Activated B cell treated with CpG ODN at 0.5 μM for 24 hours (primary cell): ENCODE measurements around the gene MB21D2. TPM values are rescaled to one million over a fixed set of nuclear protein-coding genes. Genes with fewer than 3 reads are reported as not detected.

Experiments used
- ATAC-seq: fragments of 200-7000 bp; cut with Tn5 transposase; one replicate; pipeline ENCODE4 v1.10.0; 2021; ENCODE audit warnings: low read depth, mild to moderate bottlenecking, moderate library complexity
- CTCF ChIA-PET: fragments of 350-600 bp; sonication (Branson Sonifier 250); formaldehyde crosslinking; loops from one replicate; lab custom pipeline; 2021; ENCODE audit warnings: antibody characterized with exemption; lab: Charles Lee
- POLR2A ChIA-PET: fragments of 350-600 bp; sonication (Branson Sonifier 250); formaldehyde crosslinking; loops from one replicate; lab custom pipeline; 2021; ENCODE audit warnings: antibody characterized with exemption; lab: Charles Lee
- DNase-seq: peaks from one replicate; pipeline ENCODE4 v3.0.0; 2022
- H3K27ac Mint-ChIP-seq: one replicate; pipeline ENCODE4 v1.8.0; 2020; ENCODE audit warnings: mixed read lengths
- H3K27me3 Mint-ChIP-seq: one replicate; pipeline ENCODE4 v1.8.0; 2021; ENCODE audit warnings: mixed read lengths
- H3K36me3 Mint-ChIP-seq: one replicate; pipeline ENCODE4 v1.8.0; 2021; ENCODE audit warnings: low read depth, mixed read lengths
- H3K4me1 Mint-ChIP-seq: one replicate; pipeline ENCODE4 v1.8.0; 2021; ENCODE audit warnings: mixed read lengths
- H3K4me3 Mint-ChIP-seq: one replicate; pipeline ENCODE4 v1.8.0; 2020; ENCODE audit warnings: mild to moderate bottlenecking, mixed read lengths
- H3K9me3 Mint-ChIP-seq: one replicate; pipeline ENCODE4 v1.8.0; 2020; ENCODE audit warnings: mixed read lengths
- CTCF ChIP-seq: fragments of 200-600 bp; IDR thresholded peaks from one replicate; pipeline ENCODE4 v1.8.0; 2022; ENCODE audit warnings: antibody characterized with exemption, mild to moderate bottlenecking
- intact Hi-C: fragments of 100-400 bp; cut with micrococcal nuclease; formaldehyde crosslinking; loops from one replicate; pipeline ENCODE4 v1.15.1; 2024
- total RNA-seq: library from RNA; stranded (reverse); gene quantifications from 2 replicates; pipeline ENCODE4 v1.2.3, GENCODE V29; 2022

The MB21D2 gene
- total RNA-seq, 1 donor from 2014 or later: 0.09 TPM

GRCh38 chr3:192848371-192849233, 69.1 kb downstream of the MB21D2 start:
- Mint-ChIP-seq H3K9me3 (no peaks in the 10 kb centered on the region), H3K27me3 (peaks cover 10% of the 10 kb centered on the region), H3K4me1 (peaks cover 6% of the 10 kb centered on the region), H3K4me3 (no peak overlapping the region), H3K27ac (no peak overlapping the region), H3K36me3 (no peaks in the 10 kb centered on the region)
- TF ChIP-seq CTCF: no peak
- no peak for DNase-seq
- POLR2A ChIA-PET: no interaction called here
- ATAC-seq: no peak
- CTCF ChIA-PET: no interaction called here
- intact Hi-C loops: no loop called here

GRCh38 chr3:192847941-192848340, 69.7 kb downstream of the MB21D2 start:
- Mint-ChIP-seq H3K4me1 (peaks cover 6% of the 10 kb centered on the region), H3K36me3 (no peaks in the 10 kb centered on the region), H3K27me3 (peaks cover 8% of the 10 kb centered on the region), H3K4me3 (no peak overlapping the region), H3K27ac (no peak overlapping the region), H3K9me3 (no peaks in the 10 kb centered on the region)
- CTCF ChIA-PET: no interaction called here
- no peak for ATAC-seq
- no peak for DNase-seq
- POLR2A ChIA-PET: no interaction called here
- no peak for TF ChIP-seq CTCF
- intact Hi-C loops: no loop called here

- no peak overlapping the region for H3K27ac Mint-ChIP-seq
- DNase-seq (no peak), ATAC-seq (no peak)
- peaks cover 6% of the 10 kb centered on the region for H3K27me3 Mint-ChIP-seq
- peaks cover 2% of the 10 kb centered on the region for H3K4me1 Mint-ChIP-seq
- intact Hi-C loops: no loop called here
- ChIA-PET POLR2A (no interaction called here), CTCF (no interaction called here)
- no peak overlapping the region for H3K4me3 Mint-ChIP-seq
- H3K9me3 Mint-ChIP-seq: no peaks in the 10 kb centered on the region
- no peaks in the 10 kb centered on the region for H3K36me3 Mint-ChIP-seq
- no peak for TF ChIP-seq CTCF
These were observed 72.2 kb downstream of the MB21D2 start for GRCh38 chr3:192845526-192845855.

- no peak for DNase-seq
- Mint-ChIP-seq H3K9me3 (no peaks in the 10 kb centered on the region), H3K4me1 (no peaks in the 10 kb centered on the region), H3K36me3 (no peaks in the 10 kb centered on the region), H3K27ac (no peak overlapping the region), H3K4me3 (no peak overlapping the region), H3K27me3 (peaks cover 3% of the 10 kb centered on the region)
- no peak for ATAC-seq
- intact Hi-C loops: no loop called here
- CTCF ChIA-PET: no interaction called here
- POLR2A ChIA-PET: no interaction called here
- no peak for TF ChIP-seq CTCF
These were observed 72.7 kb downstream of the MB21D2 start for GRCh38 chr3:192844836-192845525.

GRCh38 chr3:192844486-192844765, 73.2 kb downstream of the MB21D2 start:
- Mint-ChIP-seq H3K27ac (no peak overlapping the region), H3K27me3 (peaks cover 3% of the 10 kb centered on the region), H3K9me3 (no peaks in the 10 kb centered on the region), H3K36me3 (no peaks in the 10 kb centered on the region), H3K4me1 (no peaks in the 10 kb centered on the region), H3K4me3 (no peak overlapping the region)
- no peak for TF ChIP-seq CTCF
- ChIA-PET POLR2A (no interaction called here), CTCF (no interaction called here)
- ATAC-seq (no peak), DNase-seq (no peak)
- intact Hi-C loops: no loop called here
